GM23338 (cell line): ENCODE data around the gene GCN1. TPM values are rescaled to one million over a fixed set of nuclear protein-coding genes. Genes with fewer than 3 reads are reported as not detected.
A peak's percentile ranks its signal among the peaks of the same experiment; 100 is the strongest.
"Not testable (repeated sequence)": the region's sequence is repeated elsewhere in the genome, so short reads cannot be mapped to it uniquely, and the experiment has no call there.

Experiments used
- ATAC-seq: fragments of 200-7000 bp; cut with Tn5 transposase; 3 replicates; pipeline ENCODE4 v1.9.1; 2020
- DNase-seq: peaks from one replicate; pipeline ENCODE4 v3.0.0-alpha.2; 2015; ENCODE audit warnings: low spot score
- H2AFZ ChIP-seq: fragments of 200-600 bp; sonication (generic); 2 replicates; pipeline ENCODE4 v1.8.0; 2016; ENCODE audit warnings: antibody characterized with exemption, mild to moderate bottlenecking, moderate library complexity
- H3F3A ChIP-seq: fragments of 200-600 bp; sonication (generic); replicated peaks from 2 replicates; pipeline ENCODE4 v1.8.0; 2017; ENCODE audit warnings: antibody characterized with exemption, mixed run types, low read depth
- H3K27ac ChIP-seq: fragments of 200-600 bp; sonication (generic); 2 replicates; pipeline ENCODE4 v1.6.1; 2016; ENCODE audit warnings: low read depth
- H3K27me3 ChIP-seq: fragments of 200-600 bp; sonication (generic); 2 replicates; pipeline ENCODE4 v1.8.0; 2016; ENCODE audit warnings: mild to moderate bottlenecking, mixed run types, moderate library complexity; ENCODE audit not compliant: insufficient read depth
- H3K36me3 ChIP-seq: fragments of 200-600 bp; sonication (generic); 2 replicates; pipeline ENCODE4 v1.8.0; 2016; ENCODE audit warnings: mild to moderate bottlenecking; ENCODE audit not compliant: insufficient read depth
- H3K4me1 ChIP-seq: fragments of 200-600 bp; sonication (generic); 2 replicates; pipeline ENCODE4 v1.8.0; 2016; ENCODE audit warnings: mild to moderate bottlenecking, moderate library complexity; ENCODE audit not compliant: insufficient read depth
- H3K4me2 ChIP-seq: fragments of 200-600 bp; sonication (generic); 2 replicates; pipeline ENCODE4 v1.7.1; 2017; ENCODE audit warnings: mixed run types
- H3K4me3 ChIP-seq: fragments of 200-600 bp; sonication (generic); 2 replicates; pipeline ENCODE4 v1.6.1; 2016; ENCODE audit warnings: mixed run types
- H3K79me2 ChIP-seq: fragments of 200-600 bp; sonication (generic); replicated peaks from 2 replicates; pipeline ENCODE4 v1.8.0; 2017; ENCODE audit warnings: mild to moderate bottlenecking; ENCODE audit not compliant: insufficient read depth
- H3K9me2 ChIP-seq: fragments of 200-600 bp; sonication (generic); 2 replicates; pipeline ENCODE4 v1.8.0; 2017; ENCODE audit not compliant: insufficient read depth
- H4K20me1 ChIP-seq: fragments of 200-600 bp; sonication (generic); replicated peaks from 2 replicates; pipeline ENCODE4 v1.8.0; 2017; ENCODE audit warnings: mild to moderate bottlenecking; ENCODE audit not compliant: insufficient read depth
- H3K27ac Mint-ChIP-seq: 2 replicates; pipeline ENCODE4 v1.8.0; 2020; ENCODE audit warnings: inconsistent platforms, mild to moderate bottlenecking, moderate library complexity, mixed read lengths
- H3K27me3 Mint-ChIP-seq: 3 replicates; pipeline ENCODE4 v1.8.0; 2022; ENCODE audit warnings: low read depth, mild to moderate bottlenecking, moderate library complexity, mixed read lengths, inconsistent platforms; ENCODE audit not compliant: insufficient read depth, poor library complexity
- H3K36me3 Mint-ChIP-seq: 3 replicates; pipeline ENCODE4 v1.8.0; 2021; ENCODE audit warnings: low read depth, mild to moderate bottlenecking, inconsistent platforms, moderate library complexity, mixed read lengths
- H3K4me1 Mint-ChIP-seq: 3 replicates; pipeline ENCODE4 v1.8.0; 2020; ENCODE audit warnings: mild to moderate bottlenecking, inconsistent platforms, mixed read lengths
- H3K4me3 Mint-ChIP-seq: 3 replicates; pipeline ENCODE4 v1.8.0; 2021; ENCODE audit warnings: moderate library complexity, mild to moderate bottlenecking, inconsistent platforms, mixed read lengths
- H3K9me3 Mint-ChIP-seq: 3 replicates; pipeline ENCODE4 v1.8.0; 2020; ENCODE audit warnings: moderate library complexity, mild to moderate bottlenecking, inconsistent platforms, mixed read lengths
- CREB1 ChIP-seq: fragments of 250-450 bp; sonication (Bioruptor Pico); IDR thresholded peaks from 2 replicates; pipeline ENCODE4 v1.5.0; 2020; ENCODE audit warnings: low read depth, mild to moderate bottlenecking, moderate library complexity
- CTCF ChIP-seq, 2 experiments: fragments of 200-600 bp in 1 of 2; sonication (generic) in 1 of 2; conservative IDR thresholded peaks; 2 replicates each; pipeline versions ENCODE4 v1.5.1 to v1.6.1; 2016 to 2017; ENCODE audit warnings: antibody characterized with exemption in 2 of 2, low read depth in 2 of 2, mild to moderate bottlenecking in 2 of 2, moderate library complexity in 1 of 2
- ETS1 ChIP-seq: IDR thresholded peaks from 2 replicates; pipeline ENCODE4 v1.6.1; 2016; ENCODE audit warnings: antibody characterized with exemption
- EZH2phosphoT487 ChIP-seq: fragments of 200-600 bp; sonication (generic); IDR thresholded peaks from one replicate; pipeline ENCODE4 v1.8.1; 2018; ENCODE audit warnings: antibody characterized with exemption; ENCODE audit not compliant: unreplicated experiment
- JUNB ChIP-seq: IDR thresholded peaks from one replicate; pipeline ENCODE4 v1.6.1; 2016; ENCODE audit warnings: antibody characterized with exemption; ENCODE audit not compliant: unreplicated experiment
- NANOG ChIP-seq: IDR thresholded peaks from 2 replicates; pipeline ENCODE4 v1.6.1; 2016; ENCODE audit warnings: antibody characterized with exemption, borderline replicate concordance
- POLR2AphosphoS5 ChIP-seq: IDR thresholded peaks from 2 replicates; pipeline ENCODE4 v1.6.1; 2016; ENCODE audit warnings: antibody characterized with exemption, low read depth
- STAT1 ChIP-seq: IDR thresholded peaks from one replicate; pipeline ENCODE4 v1.6.1; 2016; ENCODE audit warnings: antibody characterized with exemption; ENCODE audit not compliant: unreplicated experiment
- ZNF114 ChIP-seq: fragments of 250-450 bp; sonication (Bioruptor Pico); IDR thresholded peaks from 2 replicates; pipeline ENCODE4 v1.5.0; 2020; ENCODE audit warnings: mild to moderate bottlenecking, moderate library complexity
- ZNF331 ChIP-seq: fragments of 250-450 bp; sonication (Bioruptor Pico); IDR thresholded peaks from 2 replicates; pipeline ENCODE4 v1.5.0; 2020; ENCODE audit warnings: low read depth, mild to moderate bottlenecking, moderate library complexity
- polyA plus RNA-seq: library from polyadenylated mRNA; unstranded; fragments of >200 nt; fragmentation: Nextera tagmentation; extraction: Ambion mirVana; gene quantifications from 2 replicates; pipeline ENCODE4 v1.2.1, GENCODE V29; 2016
- total RNA-seq: library from RNA; depleted of rRNA; stranded (reverse); fragments of >200 nt; shearing (Covaris generic); gene quantifications from 2 replicates; pipeline ENCODE4 v1.2.3, GENCODE V29; 2014

Gene GCN1
- total and polyA plus RNA-seq, 2 experiments from 2014 or later, result 18.0 to 177 TPM

DNA sequence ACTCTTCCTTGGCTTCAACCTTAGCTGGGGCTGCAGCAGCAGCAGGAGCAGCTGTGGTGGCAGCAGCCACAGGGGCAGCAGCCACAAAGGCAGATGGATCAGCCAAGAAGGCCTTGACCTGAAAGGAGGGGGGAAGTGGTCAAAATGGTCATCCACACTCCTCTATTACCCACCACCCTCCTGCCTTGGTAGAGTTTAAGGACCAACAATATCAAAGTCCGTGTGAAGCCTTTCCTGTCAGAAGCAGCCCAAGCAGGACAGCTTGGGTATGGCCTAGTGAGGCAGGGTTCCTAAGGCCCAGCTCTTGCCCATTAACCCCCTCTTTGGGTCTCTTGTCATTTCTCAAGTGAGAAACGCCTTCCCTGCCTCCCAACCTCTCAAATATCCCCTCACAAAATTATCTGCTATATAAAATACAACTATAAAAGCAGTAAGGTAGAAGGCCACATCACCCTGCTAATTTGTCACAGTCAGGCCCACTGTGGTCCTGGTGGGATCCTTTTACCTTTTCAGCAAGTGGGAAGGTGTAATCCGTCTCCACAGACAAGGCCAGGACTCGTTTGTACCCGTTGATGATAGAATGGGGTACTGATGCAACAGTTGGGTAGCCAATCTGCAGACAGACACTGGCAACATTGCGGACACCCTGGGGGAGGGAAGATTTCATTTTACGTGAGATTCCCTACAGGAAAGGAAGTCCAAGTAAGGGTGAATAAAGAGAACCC, 2.5 kb upstream of the GCN1 start:
- Histone ChIP-seq H3K4me1 (peaks cover 30% of the 10 kb centered on the region), H3K4me3 (peak overlapping the region; percentile 24; the same call in 1 of the 2 replicates), H3K36me3 (peaks cover 45% of the 10 kb centered on the region), H3K27ac (peak overlapping the region; percentile 96), H3K79me2 (peaks cover 76% of the 10 kb centered on the region), H4K20me1 (peaks cover 37% of the 10 kb centered on the region), H3F3A (peaks cover 60% of the 10 kb centered on the region)
- H3K4me3 Mint-ChIP-seq, result peak overlapping the region; percentile 48; the same call in 2 of the 3 replicates
- not testable (repeated sequence) for H3K27ac Mint-ChIP-seq, H2AFZ ChIP-seq, H3K4me2 ChIP-seq, H3K27me3 ChIP-seq, H3K9me3 Mint-ChIP-seq, DNase-seq, H3K9me2 ChIP-seq, ATAC-seq
- peaks cover 29% of the 10 kb centered on the region for H3K4me1 Mint-ChIP-seq
- H3K36me3 Mint-ChIP-seq, result peaks cover 66% of the 10 kb centered on the region
- peaks cover 35% of the 10 kb centered on the region for H3K27me3 Mint-ChIP-seq
- peak; percentile 12; the same call in 1 of the 2 replicates for TF ChIP-seq POLR2AphosphoS5

DNA sequence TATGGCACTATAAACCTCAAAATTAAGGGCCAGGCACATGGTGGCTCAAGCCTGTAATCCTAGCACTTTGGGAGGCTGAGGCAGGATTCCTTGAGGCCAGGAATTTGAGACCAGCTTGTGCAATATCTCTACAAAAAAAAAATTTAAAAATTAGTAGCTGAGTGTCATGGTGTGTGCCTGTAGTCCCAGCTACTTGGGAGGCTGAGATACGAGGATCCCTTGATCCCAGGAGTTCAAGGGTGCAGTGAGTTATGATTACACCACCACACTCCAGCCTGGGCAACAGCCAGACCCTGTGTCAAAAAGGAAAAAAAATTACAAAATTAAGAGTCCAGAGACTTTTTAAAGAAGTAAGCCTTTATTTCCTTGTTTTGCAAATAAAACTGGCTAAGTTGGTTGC, 1.8 kb upstream of the GCN1 start:
- ATAC-seq (no peak), DNase-seq (no peak)
- H4K20me1 ChIP-seq, result peaks cover 40% of the 10 kb centered on the region
- H3K36me3 ChIP-seq, result peaks cover 45% of the 10 kb centered on the region
- H3K27me3 ChIP-seq, result no peaks in the 10 kb centered on the region
- Mint-ChIP-seq H3K27ac (no peak overlapping the region), H3K27me3 (peaks cover 37% of the 10 kb centered on the region), H3K36me3 (peaks cover 70% of the 10 kb centered on the region), H3K9me3 (no peaks in the 10 kb centered on the region), H3K4me3 (no peak overlapping the region), H3K4me1 (peaks cover 29% of the 10 kb centered on the region)
- H3K79me2 ChIP-seq, result peaks cover 79% of the 10 kb centered on the region
- H3K9me2 ChIP-seq, result no peaks in the 10 kb centered on the region
- H3K4me1 ChIP-seq, result peaks cover 28% of the 10 kb centered on the region
- no peak for TF ChIP-seq CREB1 (CRISPR knock-in tag)
- TF ChIP-seq ZNF114 (CRISPR knock-in tag), result no peak
- no peak for TF ChIP-seq NANOG
- TF ChIP-seq EZH2phosphoT487, result no peak
- TF ChIP-seq STAT1, result no peak
- no peak for TF ChIP-seq CTCF (conservative IDR thresholded peaks at IDR 0.05; ENCODE audit: low read depth in 2 of 2)
- TF ChIP-seq JUNB, result no peak
- TF ChIP-seq ETS1, result no peak
- TF ChIP-seq ZNF331 (CRISPR knock-in tag), result no peak
- no peak for TF ChIP-seq POLR2AphosphoS5
- no peak overlapping the region for H2AFZ ChIP-seq
- H3F3A ChIP-seq, result peaks cover 60% of the 10 kb centered on the region
- peak overlapping the region; percentile 96 for H3K27ac ChIP-seq
- H3K4me3 ChIP-seq, result no peak overlapping the region
- H3K4me2 ChIP-seq, result no peak overlapping the region
